WERI-Rb-1 (cell line): ENCODE measurements around the gene ABCC1.

Experiments used
- DNase-seq: peaks from one replicate; pipeline ENCODE4 v3.0.0-alpha.2; 2020
- H3K27ac ChIP-seq: fragments of 250-450 bp; sonication (Bioruptor Pico); 2 replicates; pipeline ENCODE4 v1.5.1; 2020; ENCODE audit warnings: mild to moderate bottlenecking, moderate library complexity
- H3K27me3 ChIP-seq: fragments of 250-450 bp; sonication (Bioruptor Pico); 2 replicates; pipeline ENCODE4 v1.5.1; 2021; ENCODE audit warnings: mild to moderate bottlenecking, low read depth, moderate library complexity; ENCODE audit not compliant: insufficient read depth, severe bottlenecking
- H3K36me3 ChIP-seq: fragments of 250-450 bp; sonication (Bioruptor Pico); 2 replicates; pipeline ENCODE4 v1.5.1; 2020; ENCODE audit warnings: mild to moderate bottlenecking, moderate library complexity
- H3K4me3 ChIP-seq: 2 replicates; pipeline ENCODE4 v1.5.1; 2011; ENCODE audit warnings: low read depth, mild to moderate bottlenecking, control low read depth, low read length
- H3K9me3 ChIP-seq: fragments of 250-450 bp; sonication (Bioruptor Pico); 2 replicates; pipeline ENCODE4 v1.5.1; 2021; ENCODE audit warnings: mild to moderate bottlenecking, moderate library complexity; ENCODE audit not compliant: severe bottlenecking
- CTCF ChIP-seq: IDR thresholded peaks from 2 replicates; pipeline ENCODE4 v1.5.1; 2011; ENCODE audit warnings: low read depth, mild to moderate bottlenecking, control low read depth, inconsistent platforms, low read length

ABCC1 gene

GRCh38 chr16:16028311-16028999 is 79.0 kb downstream of the ABCC1 start:
- Histone ChIP-seq H3K9me3 (no peaks in the 10 kb centered on the region), H3K4me3 (no peak overlapping the region), H3K36me3 (no peaks in the 10 kb centered on the region; the same call in 1 of the 2 replicates), H3K27ac (no peak overlapping the region), H3K27me3 (no peaks in the 10 kb centered on the region)
- no peak for TF ChIP-seq CTCF
- DNase-seq = no peak

- Histone ChIP-seq H3K9me3 (no peaks in the 10 kb centered on the region), H3K36me3 (no peaks in the 10 kb centered on the region; the same call in 1 of the 2 replicates), H3K27ac (no peak overlapping the region), H3K4me3 (no peak overlapping the region), H3K27me3 (no peaks in the 10 kb centered on the region)
- TF ChIP-seq CTCF = no peak
- no peak for DNase-seq
These were observed 80.1 kb downstream of the ABCC1 start for GRCh38 chr16:16029431-16030011.

GRCh38 chr16:16030449-16030848 is 81.0 kb downstream of the ABCC1 start:
- no peak for DNase-seq
- Histone ChIP-seq H3K27me3 (no peaks in the 10 kb centered on the region), H3K4me3 (no peak overlapping the region), H3K36me3 (no peaks in the 10 kb centered on the region; the same call in 1 of the 2 replicates), H3K9me3 (no peaks in the 10 kb centered on the region), H3K27ac (no peak overlapping the region)
- no peak for TF ChIP-seq CTCF

GRCh38 chr16:16031401-16031800 is 82.0 kb downstream of the ABCC1 start:
- no peak for TF ChIP-seq CTCF
- Histone ChIP-seq H3K27me3 (no peaks in the 10 kb centered on the region), H3K27ac (no peak overlapping the region), H3K36me3 (peaks cover 6% of the 10 kb centered on the region), H3K9me3 (no peaks in the 10 kb centered on the region), H3K4me3 (no peak overlapping the region)
- DNase-seq = no peak

GRCh38 chr16:16032271-16032979 is 83.0 kb downstream of the ABCC1 start:
- no peak for TF ChIP-seq CTCF
- H3K4me3 ChIP-seq = no peak overlapping the region
- H3K27me3 ChIP-seq = no peaks in the 10 kb centered on the region
- H3K9me3 ChIP-seq = no peaks in the 10 kb centered on the region
- DNase-seq = no peak
- no peak overlapping the region for H3K27ac ChIP-seq
- H3K36me3 ChIP-seq = peaks cover 15% of the 10 kb centered on the region
